VCaP (cell line): ENCODE measurements around the gene PGM2L1.

Experiments
- H3K27ac ChIP-seq: fragments of 450-650 bp; 2 replicates; pipeline ENCODE4 v1.5.1; 2017
- CTCF ChIP-seq: fragments of 450-650 bp; conservative IDR thresholded peaks from 2 replicates; pipeline ENCODE4 v1.5.1; 2017; ENCODE audit warnings: mild to moderate bottlenecking, moderate library complexity

PGM2L1 gene

DNA sequence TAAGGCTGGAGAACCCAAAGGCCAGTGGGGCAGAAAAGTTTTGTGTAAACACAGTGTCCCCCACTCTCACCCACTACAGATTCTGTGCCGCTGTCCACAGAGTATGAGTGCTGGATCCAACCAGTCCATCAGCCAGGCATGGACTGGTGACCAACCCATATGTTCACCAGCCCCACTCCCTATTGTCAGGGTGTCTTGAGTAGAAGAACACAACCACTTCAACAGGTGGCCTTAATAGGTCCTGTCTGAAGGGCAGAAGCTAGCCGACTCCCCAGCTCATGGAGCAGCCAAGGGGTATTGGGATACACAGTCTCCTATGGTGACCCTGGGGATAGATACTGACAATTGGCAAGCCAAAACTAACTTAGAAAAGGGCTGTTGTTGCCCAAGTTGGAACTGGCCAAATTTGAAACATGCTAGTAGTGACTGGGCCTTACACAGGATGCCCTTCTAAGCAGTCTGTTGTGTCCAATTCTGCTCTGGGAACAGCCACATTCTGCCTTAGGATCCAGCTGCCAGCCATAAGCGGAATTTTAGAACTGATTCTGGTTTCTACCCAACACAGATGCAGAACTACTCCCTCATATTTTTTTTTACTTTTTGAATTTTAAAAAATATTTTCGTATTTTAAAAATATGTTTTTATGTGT, 19.8 kb upstream of the PGM2L1 start:
- peak overlapping the region; percentile 84 for H3K27ac ChIP-seq
- no peak for TF ChIP-seq CTCF

GRCh38 chr11:74417379-74417804, 19.2 kb upstream of the PGM2L1 start:
- H3K27ac ChIP-seq = peak overlapping the region; percentile 84
- TF ChIP-seq CTCF = no peak

GRCh38 chr11:74416974-74417373, 18.7 kb upstream of the PGM2L1 start:
- peak overlapping the region; percentile 84 for H3K27ac ChIP-seq

- H3K27ac ChIP-seq = no peak overlapping the region
- no peak for TF ChIP-seq CTCF
Measured at GRCh38 chr11:74412733-74413359, 14.6 kb upstream of the PGM2L1 start.

GRCh38 chr11:74412321-74412720, 14.1 kb upstream of the PGM2L1 start:
- TF ChIP-seq CTCF = no peak
- no peak overlapping the region for H3K27ac ChIP-seq

DNA sequence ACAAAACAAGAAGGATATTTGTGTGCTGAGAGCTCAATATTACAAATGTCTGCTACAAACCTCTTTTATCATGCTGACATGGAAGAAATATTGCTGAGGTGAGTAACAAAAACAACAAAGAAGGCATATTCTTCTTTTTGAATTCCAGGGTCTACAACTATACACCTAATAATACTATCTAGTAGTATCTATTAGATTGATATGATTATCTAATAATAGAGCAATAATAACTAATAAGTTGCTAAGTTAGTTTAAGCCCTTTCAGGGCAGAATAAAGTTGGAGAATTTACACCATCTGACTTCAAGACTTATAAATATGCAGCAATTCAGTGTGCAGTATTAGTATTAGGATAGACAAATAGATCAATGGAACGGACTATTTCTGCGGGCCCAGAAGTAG, 11.4 kb upstream of the PGM2L1 start:
- no peak overlapping the region for H3K27ac ChIP-seq
- TF ChIP-seq CTCF = no peak

GRCh38 chr11:74403607-74404321, 5.5 kb upstream of the PGM2L1 start:
- H3K27ac ChIP-seq = no peak overlapping the region
- TF ChIP-seq CTCF = no peak

DNA sequence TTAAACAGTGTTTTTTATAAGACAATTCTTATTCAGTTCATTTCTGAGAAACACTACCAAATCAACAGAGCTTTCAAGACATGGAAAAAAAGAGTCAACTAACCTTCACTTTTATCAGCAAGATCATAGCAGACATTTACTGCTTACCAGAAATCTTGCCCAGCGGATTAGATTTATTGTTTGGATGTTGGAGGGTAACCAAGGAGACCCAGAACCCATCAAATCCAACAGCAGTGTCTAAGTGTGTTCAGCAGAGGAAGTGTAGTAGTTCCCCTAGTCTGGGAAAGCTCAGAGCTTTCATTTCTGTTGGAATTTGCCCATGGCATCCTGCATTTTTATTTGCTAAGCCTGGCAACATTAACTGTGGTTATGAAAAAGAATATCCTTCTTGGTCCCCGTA, 2.4 kb upstream of the PGM2L1 start:
- no peak for TF ChIP-seq CTCF
- H3K27ac ChIP-seq = no peak overlapping the region
